ENCODE measurements around the gene UBE2G1.

Gene UBE2G1

DNA sequence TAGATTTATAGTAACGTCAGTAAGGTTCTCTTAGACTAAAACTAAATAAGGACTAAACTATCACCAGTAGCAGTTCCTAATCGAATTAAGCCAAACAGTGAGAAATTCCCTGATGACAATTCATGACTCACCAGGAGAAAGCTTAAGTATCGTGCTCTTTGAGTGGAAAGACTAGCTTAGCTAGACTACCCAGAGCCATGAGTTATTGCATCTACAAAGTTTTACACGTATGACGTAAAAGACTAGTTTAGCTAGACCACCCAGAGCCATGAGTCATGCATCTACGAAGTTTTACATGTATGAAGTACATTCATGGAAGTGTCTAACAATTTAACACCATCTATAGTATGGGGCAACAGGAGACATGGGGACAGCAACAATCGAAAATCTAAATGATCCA lies 36.6 kb downstream of the UBE2G1 start:
- peaks cover 48% of the 10 kb centered on the region for H3K36me3 Mint-ChIP-seq (ENCODE audit: low read depth)
- DNase-seq = no peak
- TF ChIP-seq CTCF (IDR thresholded peaks at IDR 0.05) = no peak
- H3K27me3 Mint-ChIP-seq (ENCODE audit: low read depth, poor library complexity) = peaks cover 4% of the 10 kb centered on the region
- H3K4me3 Mint-ChIP-seq = no peak overlapping the region
- peaks cover 16% of the 10 kb centered on the region for H3K4me1 Mint-ChIP-seq
- peaks cover 45% of the 10 kb centered on the region for H3K9me3 Mint-ChIP-seq
- H3K27ac Mint-ChIP-seq = no peak overlapping the region

DNA sequence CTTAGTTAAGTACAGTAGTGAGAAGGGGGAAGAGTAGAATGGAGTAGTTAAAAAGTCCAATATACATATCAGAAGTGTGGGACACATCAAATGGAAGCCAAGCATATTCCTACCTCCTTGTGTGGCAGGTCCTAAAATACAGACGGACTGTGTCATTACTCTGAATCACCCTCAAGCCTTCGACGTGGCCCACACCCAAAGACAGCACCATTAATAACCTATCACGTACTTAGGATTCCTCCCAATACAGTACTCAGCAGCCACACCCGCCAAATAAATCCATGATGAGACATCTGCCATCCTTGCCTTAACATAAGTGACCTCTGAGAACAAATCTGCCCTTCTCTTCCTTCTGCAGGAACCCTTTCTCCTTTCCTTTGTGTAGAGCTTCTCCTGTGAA lies 38.9 kb downstream of the UBE2G1 start:
- Mint-ChIP-seq H3K4me1 (peaks cover 9% of the 10 kb centered on the region), H3K27ac (peak overlapping the region; percentile 55), H3K4me3 (no peak overlapping the region), H3K27me3 (ENCODE audit: low read depth, poor library complexity) (peaks cover 4% of the 10 kb centered on the region), H3K36me3 (ENCODE audit: low read depth) (peaks cover 48% of the 10 kb centered on the region), H3K9me3 (peaks cover 45% of the 10 kb centered on the region)
- DNase-seq = no peak
- TF ChIP-seq CTCF (IDR thresholded peaks at IDR 0.05) = no peak

DNA sequence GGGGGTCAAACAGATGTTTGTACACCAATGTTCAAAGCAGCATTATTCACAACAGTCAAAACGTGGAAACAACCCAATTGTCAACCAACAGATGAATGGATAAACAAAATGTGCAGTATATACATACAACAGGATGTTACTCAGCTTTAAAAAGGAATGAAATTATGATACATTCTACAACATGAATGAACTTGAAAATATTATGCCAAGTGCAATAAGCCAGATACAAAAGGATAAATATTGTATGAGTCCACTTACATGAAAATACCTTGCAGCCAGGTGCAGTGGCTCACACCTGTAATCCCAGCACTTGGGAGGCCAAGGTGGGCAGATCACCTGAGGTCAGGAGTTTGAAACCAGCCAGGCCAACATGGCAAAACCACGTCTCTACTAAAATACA lies 39.9 kb downstream of the UBE2G1 start:
- Mint-ChIP-seq H3K27me3 (ENCODE audit: low read depth, poor library complexity) (peaks cover 4% of the 10 kb centered on the region), H3K9me3 (peaks cover 45% of the 10 kb centered on the region), H3K4me1 (peaks cover 3% of the 10 kb centered on the region), H3K4me3 (no peak overlapping the region), H3K36me3 (ENCODE audit: low read depth) (peaks cover 48% of the 10 kb centered on the region), H3K27ac (no peak overlapping the region)
- DNase-seq = no peak
- TF ChIP-seq CTCF (IDR thresholded peaks at IDR 0.05) = no peak

- Mint-ChIP-seq H3K9me3 (peaks cover 45% of the 10 kb centered on the region), H3K4me1 (no peaks in the 10 kb centered on the region), H3K27ac (no peak overlapping the region), H3K4me3 (no peak overlapping the region), H3K27me3 (ENCODE audit: low read depth, poor library complexity) (peaks cover 4% of the 10 kb centered on the region), H3K36me3 (ENCODE audit: low read depth) (peaks cover 48% of the 10 kb centered on the region)
- no peak for DNase-seq
- TF ChIP-seq CTCF (IDR thresholded peaks at IDR 0.05) = no peak
Measured at GRCh38 chr17:4326112-4326511, 40.4 kb downstream of the UBE2G1 start.

GRCh38 chr17:4324463-4324862 lies 42.0 kb downstream of the UBE2G1 start:
- H3K4me3 Mint-ChIP-seq = no peak overlapping the region
- peaks cover 42% of the 10 kb centered on the region for H3K36me3 Mint-ChIP-seq (ENCODE audit: low read depth)
- H3K9me3 Mint-ChIP-seq = peaks cover 40% of the 10 kb centered on the region
- H3K27ac Mint-ChIP-seq = no peak overlapping the region
- H3K27me3 Mint-ChIP-seq (ENCODE audit: low read depth, poor library complexity) = peaks cover 4% of the 10 kb centered on the region
- DNase-seq = no peak
- peaks cover under 1% of the 10 kb centered on the region for H3K4me1 Mint-ChIP-seq
- no peak for TF ChIP-seq CTCF (IDR thresholded peaks at IDR 0.05)

DNA sequence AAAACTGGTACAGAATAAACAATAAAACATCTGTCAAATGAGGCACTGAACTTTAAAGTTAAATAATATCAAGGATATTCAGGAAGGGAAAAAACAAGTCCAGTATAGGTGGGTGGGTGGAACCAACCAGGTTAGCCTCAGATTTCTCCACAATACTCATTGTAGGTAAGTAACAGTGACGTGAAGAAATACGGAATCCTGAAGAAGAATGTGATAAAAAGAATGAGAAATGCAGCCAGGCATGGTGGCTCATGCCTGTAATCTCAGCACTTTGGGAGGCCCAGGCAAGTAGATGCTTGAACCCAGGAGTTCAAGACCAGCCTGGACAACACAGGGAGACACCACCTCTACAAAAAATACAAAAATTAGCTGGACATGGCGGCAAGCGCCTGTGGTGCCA lies 47.3 kb downstream of the UBE2G1 start:
- H3K9me3 Mint-ChIP-seq = peaks cover 19% of the 10 kb centered on the region
- TF ChIP-seq CTCF (IDR thresholded peaks at IDR 0.05) = no peak
- H3K4me3 Mint-ChIP-seq = no peak overlapping the region
- H3K4me1 Mint-ChIP-seq = peaks cover 38% of the 10 kb centered on the region
- H3K27me3 Mint-ChIP-seq (ENCODE audit: low read depth, poor library complexity) = no peaks in the 10 kb centered on the region
- peaks cover 21% of the 10 kb centered on the region for H3K36me3 Mint-ChIP-seq (ENCODE audit: low read depth)
- no peak overlapping the region for H3K27ac Mint-ChIP-seq
- DNase-seq = no peak
